Measurements from ENCODE around the gene PKNOX2.

GRCh38 chr11:125274774-125275173, 110.2 kb downstream of the PKNOX2 start:
- TF ChIP-seq EZH2phosphoT487 (IDR thresholded peaks at IDR 0.05; ENCODE audit: borderline replicate concordance, low read length) (no peak), CTCF (IDR thresholded peaks at IDR 0.05; ENCODE audit: low read depth, low read length, poor library complexity, severe bottlenecking) (no peak)

Data from DOHH2 (cell line).